A673 (cell line): ENCODE measurements around the gene PSMA5. TPM values are rescaled to one million over a fixed set of nuclear protein-coding genes. Genes with fewer than 3 reads are reported as not detected.

ENCODE experiments used
- BruUV-seq: library from RNA; stranded (reverse); fragments of 400-500 nt; replicated peaks from 2 replicates; lab custom pipeline; 2021; lab: Mats Ljungman, UMichigan
- CTCF ChIA-PET: fragments of 300-600 bp; sonication (Branson Sonifier 250); formaldehyde crosslinking; loops from one replicate; lab custom pipeline; 2022; ENCODE audit warnings: antibody characterized with exemption; lab: Charles Lee
- POLR2A ChIA-PET: fragments of 300-600 bp; sonication (Branson Sonifier 250); formaldehyde crosslinking; loops from one replicate; lab custom pipeline; 2022; ENCODE audit warnings: antibody characterized with exemption; ENCODE audit not compliant: low non-redundant PET; lab: Charles Lee
- DNase-seq: peaks from one replicate; pipeline ENCODE4 v3.0.0-alpha.2; 2015; ENCODE audit warnings: low spot score
- H3K27ac ChIP-seq: fragments of 200-600 bp; sonication (generic); 2 replicates; pipeline ENCODE4 v1.5.1; 2016; ENCODE audit warnings: mixed run types, low read depth, mild to moderate bottlenecking, mixed read lengths, antibody characterized with exemption, low read length; ENCODE audit not compliant: poor library complexity, severe bottlenecking
- H3K27me3 ChIP-seq: fragments of 200-600 bp; sonication (generic); replicated peaks from 2 replicates; pipeline ENCODE4 v1.6.1; 2017; ENCODE audit warnings: mixed run types, low read depth, mild to moderate bottlenecking, mixed read lengths, antibody characterized with exemption, low read length; ENCODE audit not compliant: insufficient read depth, poor library complexity
- H3K36me3 ChIP-seq: fragments of 200-600 bp; sonication (generic); 2 replicates; pipeline ENCODE4 v1.6.1; 2016; ENCODE audit warnings: mixed run types, mild to moderate bottlenecking, mixed read lengths, antibody characterized with exemption, low read length; ENCODE audit not compliant: insufficient read depth, poor library complexity, severe bottlenecking
- H3K4me1 ChIP-seq: fragments of 200-600 bp; sonication (generic); 2 replicates; pipeline ENCODE4 v1.6.1; 2017; ENCODE audit warnings: mixed run types, mild to moderate bottlenecking, mixed read lengths, antibody characterized with exemption, low read length; ENCODE audit not compliant: insufficient read depth, poor library complexity, severe bottlenecking
- H3K4me3 ChIP-seq: fragments of 200-600 bp; sonication (generic); 2 replicates; pipeline ENCODE4 v1.5.1; 2016; ENCODE audit warnings: low read depth, mixed run types, mild to moderate bottlenecking, mixed read lengths, low read length; ENCODE audit not compliant: poor library complexity, severe bottlenecking
- H3K9me3 ChIP-seq: fragments of 200-600 bp; sonication (generic); 2 replicates; pipeline ENCODE4 v1.6.1; 2016; ENCODE audit warnings: mixed run types, low read depth, mild to moderate bottlenecking, mixed read lengths, antibody characterized with exemption, low read length; ENCODE audit not compliant: poor library complexity, severe bottlenecking
- EZH2 ChIP-seq: fragments of 200-600 bp; sonication (generic); IDR thresholded peaks from 2 replicates; pipeline ENCODE4 v1.6.1; 2017; ENCODE audit warnings: borderline replicate concordance, low read depth, mild to moderate bottlenecking, mixed read lengths, antibody characterized with exemption, low read length; ENCODE audit not compliant: poor library complexity, severe bottlenecking
- intact Hi-C: fragments of 100-400 bp; cut with micrococcal nuclease; formaldehyde crosslinking; loops from one replicate; pipeline ENCODE4 v1.10.0; 2022; ENCODE audit not compliant: unreplicated experiment
- total RNA-seq: library from RNA; stranded (reverse); gene quantifications from 2 replicates; pipeline ENCODE4 v1.2.3, GENCODE V29; 2021
- TF ChIP-seq, protein P1 (sequence below): fragments of 300-800, 200-600 bp; sonication (generic); conservative IDR thresholded peaks from 2 replicates; pipeline ENCODE4 v1.5.1; 2017; ENCODE audit warnings: low read depth, mild to moderate bottlenecking, antibody characterized with exemption, low read length, moderate library complexity, mixed read lengths

The PSMA5 gene
- total RNA-seq, 1 experiment from 2014 or later, result 201 TPM

DNA sequence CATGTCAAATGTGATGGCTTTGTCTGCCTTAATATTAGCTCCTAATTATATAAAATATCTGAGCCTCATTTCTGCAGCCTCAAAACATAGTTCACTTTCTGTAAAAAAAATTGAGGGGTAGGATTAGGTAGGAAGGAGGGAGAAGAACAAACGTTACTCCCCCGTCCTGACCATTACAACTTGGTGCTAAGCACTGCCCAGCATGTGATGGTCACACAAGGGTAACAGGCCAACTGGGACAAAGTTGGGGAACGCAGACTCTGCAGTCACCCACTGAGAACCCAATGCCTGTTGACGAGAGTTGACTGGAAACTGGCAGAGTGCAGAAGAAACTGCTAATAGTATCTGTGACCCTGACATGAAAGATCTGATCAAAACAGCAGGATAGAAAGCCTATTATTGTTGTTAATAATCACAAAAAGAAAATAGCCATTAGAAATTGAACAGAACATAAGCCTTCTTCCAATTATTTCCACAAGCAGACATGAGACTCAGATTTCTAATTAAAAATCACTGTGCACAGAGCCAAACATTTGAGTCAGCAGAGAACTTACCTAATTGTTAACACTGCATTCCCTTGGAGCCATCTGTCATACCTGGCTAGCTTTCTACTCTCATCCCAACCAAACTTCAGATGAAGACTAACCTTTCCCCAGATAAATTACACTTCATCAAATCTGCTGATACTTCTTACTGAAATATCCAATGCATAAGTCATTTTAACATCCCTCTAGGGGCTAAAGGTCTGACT lies 34.0 kb downstream of the PSMA5 start:
- POLR2A ChIA-PET, result no interaction called here
- TF ChIP-seq, protein P1, sequence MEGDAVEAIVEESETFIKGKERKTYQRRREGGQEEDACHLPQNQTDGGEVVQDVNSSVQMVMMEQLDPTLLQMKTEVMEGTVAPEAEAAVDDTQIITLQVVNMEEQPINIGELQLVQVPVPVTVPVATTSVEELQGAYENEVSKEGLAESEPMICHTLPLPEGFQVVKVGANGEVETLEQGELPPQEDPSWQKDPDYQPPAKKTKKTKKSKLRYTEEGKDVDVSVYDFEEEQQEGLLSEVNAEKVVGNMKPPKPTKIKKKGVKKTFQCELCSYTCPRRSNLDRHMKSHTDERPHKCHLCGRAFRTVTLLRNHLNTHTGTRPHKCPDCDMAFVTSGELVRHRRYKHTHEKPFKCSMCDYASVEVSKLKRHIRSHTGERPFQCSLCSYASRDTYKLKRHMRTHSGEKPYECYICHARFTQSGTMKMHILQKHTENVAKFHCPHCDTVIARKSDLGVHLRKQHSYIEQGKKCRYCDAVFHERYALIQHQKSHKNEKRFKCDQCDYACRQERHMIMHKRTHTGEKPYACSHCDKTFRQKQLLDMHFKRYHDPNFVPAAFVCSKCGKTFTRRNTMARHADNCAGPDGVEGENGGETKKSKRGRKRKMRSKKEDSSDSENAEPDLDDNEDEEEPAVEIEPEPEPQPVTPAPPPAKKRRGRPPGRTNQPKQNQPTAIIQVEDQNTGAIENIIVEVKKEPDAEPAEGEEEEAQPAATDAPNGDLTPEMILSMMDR, result no peak
- TF ChIP-seq EZH2, result no peak
- H3K4me1 ChIP-seq, result peaks cover 26% of the 10 kb centered on the region
- intact Hi-C loops, result no loop called here
- H3K27ac ChIP-seq, result peak overlapping the region; percentile 43
- BruUV-seq, result no TSS peak
- no peak for DNase-seq
- H3K9me3 ChIP-seq, result no peaks in the 10 kb centered on the region
- no peaks in the 10 kb centered on the region for H3K27me3 ChIP-seq
- no peak overlapping the region for H3K4me3 ChIP-seq
- no peaks in the 10 kb centered on the region for H3K36me3 ChIP-seq
- CTCF ChIA-PET, result no interaction called here

GRCh38 chr1:109391626-109392025 lies 34.6 kb downstream of the PSMA5 start:
- Histone ChIP-seq H3K9me3 (no peaks in the 10 kb centered on the region), H3K27me3 (no peaks in the 10 kb centered on the region), H3K4me1 (peaks cover 22% of the 10 kb centered on the region), H3K36me3 (no peaks in the 10 kb centered on the region), H3K27ac (no peak overlapping the region), H3K4me3 (no peak overlapping the region)
- intact Hi-C loops, result no loop called here
- POLR2A ChIA-PET, result no interaction called here
- no TSS peak for BruUV-seq
- no peak for DNase-seq
- TF ChIP-seq EZH2, result no peak
- TF ChIP-seq, protein P1, result no peak
- CTCF ChIA-PET, result no interaction called here

DNA sequence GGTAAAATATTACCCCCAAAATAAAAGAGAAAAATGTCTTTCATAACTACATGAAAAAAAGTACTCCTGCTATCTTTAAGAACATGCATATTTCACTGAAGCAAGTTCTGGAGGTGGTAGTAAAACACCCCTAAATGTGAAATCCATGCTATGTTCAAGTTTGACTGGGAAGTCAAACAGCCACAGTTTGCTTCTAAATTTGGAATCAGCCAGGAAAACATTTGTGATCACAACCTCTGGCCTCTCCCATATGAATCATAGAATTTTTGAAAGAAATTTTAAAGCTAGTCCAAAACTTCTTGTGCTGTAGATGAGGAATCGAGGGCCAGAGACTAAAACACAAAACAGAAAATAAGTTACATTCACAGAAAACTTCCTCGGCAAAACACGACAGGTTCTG lies 35.1 kb downstream of the PSMA5 start:
- Histone ChIP-seq H3K4me1 (peaks cover 18% of the 10 kb centered on the region), H3K9me3 (no peaks in the 10 kb centered on the region), H3K27ac (no peak overlapping the region), H3K4me3 (no peak overlapping the region), H3K36me3 (no peaks in the 10 kb centered on the region), H3K27me3 (no peaks in the 10 kb centered on the region)
- TF ChIP-seq, protein P1, result no peak
- no peak for TF ChIP-seq EZH2
- ChIA-PET POLR2A (no interaction called here), CTCF (no interaction called here)
- no TSS peak for BruUV-seq
- intact Hi-C loops, result no loop called here
- DNase-seq, result no peak
